ENCODE measurements around the gene PARP12.

The PARP12 gene

DNA sequence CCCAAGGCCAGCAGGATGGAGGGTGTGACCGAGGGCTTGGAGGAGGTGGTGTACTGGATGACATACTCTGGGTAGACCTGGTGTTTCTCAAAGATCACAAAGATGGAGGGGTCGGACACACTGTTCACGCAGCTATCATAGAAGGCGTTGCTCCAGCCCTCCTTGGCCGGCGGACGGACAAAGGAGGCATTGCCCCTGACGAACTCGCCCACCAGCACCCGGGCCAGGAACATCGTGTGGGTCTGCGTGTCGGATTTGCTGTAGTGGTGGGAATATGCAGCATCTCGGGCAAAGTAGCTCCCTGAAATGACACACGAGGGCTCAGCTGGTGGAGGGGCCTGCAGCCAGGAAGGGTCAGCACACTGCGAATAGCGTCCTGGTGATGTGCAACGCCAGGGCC, 38.2 kb downstream of the PARP12 start:
- ChIA-PET POLR2A (no interaction called here), CTCF (no interaction called here)
- Histone ChIP-seq H3K4me3 (ENCODE audit: low read depth, low read length) (no peak overlapping the region), H3K4me1 (ENCODE audit: control insufficient read depth, insufficient read depth, low read length) (no peaks in the 10 kb centered on the region), H3K9me3 (ENCODE audit: control insufficient read depth, insufficient read depth, low read depth, low read length) (no peaks in the 10 kb centered on the region), H3K36me3 (ENCODE audit: control insufficient read depth in 2 of 2, insufficient read depth in 1 of 2, low read length in 2 of 2) (no peaks in the 10 kb centered on the region), H3K27ac (ENCODE audit: extremely low read depth, low read depth, low read length) (no peak overlapping the region)
- TF ChIP-seq, protein P1, sequence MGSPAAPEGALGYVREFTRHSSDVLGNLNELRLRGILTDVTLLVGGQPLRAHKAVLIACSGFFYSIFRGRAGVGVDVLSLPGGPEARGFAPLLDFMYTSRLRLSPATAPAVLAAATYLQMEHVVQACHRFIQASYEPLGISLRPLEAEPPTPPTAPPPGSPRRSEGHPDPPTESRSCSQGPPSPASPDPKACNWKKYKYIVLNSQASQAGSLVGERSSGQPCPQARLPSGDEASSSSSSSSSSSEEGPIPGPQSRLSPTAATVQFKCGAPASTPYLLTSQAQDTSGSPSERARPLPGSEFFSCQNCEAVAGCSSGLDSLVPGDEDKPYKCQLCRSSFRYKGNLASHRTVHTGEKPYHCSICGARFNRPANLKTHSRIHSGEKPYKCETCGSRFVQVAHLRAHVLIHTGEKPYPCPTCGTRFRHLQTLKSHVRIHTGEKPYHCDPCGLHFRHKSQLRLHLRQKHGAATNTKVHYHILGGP (tag by site-specific recombination; IDR thresholded peaks at IDR 0.05) = no peak
- TF ChIP-seq ZFP41 (tag by site-specific recombination; IDR thresholded peaks at IDR 0.05; ENCODE audit: borderline replicate concordance) (no peak), ZNF600 (tag by site-specific recombination; IDR thresholded peaks at IDR 0.05) (0 out of 2 replicates have a peak, but pooled peaks have one; percentile 20), HOXA7 (CRISPR knock-in tag; IDR thresholded peaks at IDR 0.05; ENCODE audit: borderline replicate concordance) (no peak), ZFHX2 (tag by site-specific recombination; conservative IDR thresholded peaks at IDR 0.05) (no peak), ZNF24 (tag by site-specific recombination; IDR thresholded peaks at IDR 0.05) (no peak), PRDM1 (tag by site-specific recombination; IDR thresholded peaks at IDR 0.05) (no peak)

DNA sequence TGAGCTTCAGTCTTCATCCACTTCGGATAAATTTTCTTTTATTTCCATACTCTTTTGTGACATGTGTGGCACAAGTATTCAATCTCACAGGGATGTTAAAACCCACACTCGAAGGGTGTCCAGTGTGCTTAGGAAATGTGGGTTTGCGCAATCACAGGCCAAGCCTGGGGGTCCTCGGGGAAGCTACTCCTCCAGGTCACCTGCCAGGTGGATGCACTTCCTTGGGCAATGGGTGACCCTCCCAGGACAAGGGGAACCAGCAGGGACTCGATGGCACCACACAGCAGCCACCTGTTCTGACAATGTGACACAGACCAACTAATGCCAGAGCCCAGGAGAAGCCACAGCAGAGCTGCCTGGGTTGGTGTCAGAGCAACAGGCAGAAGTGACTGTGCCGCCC, 39.0 kb downstream of the PARP12 start:
- Histone ChIP-seq H3K4me1 (ENCODE audit: control insufficient read depth, insufficient read depth, low read length) (no peaks in the 10 kb centered on the region), H3K9me3 (ENCODE audit: control insufficient read depth, insufficient read depth, low read depth, low read length) (no peaks in the 10 kb centered on the region), H3K4me3 (ENCODE audit: low read depth, low read length) (no peak overlapping the region), H3K36me3 (ENCODE audit: control insufficient read depth in 2 of 2, insufficient read depth in 1 of 2, low read length in 2 of 2) (no peaks in the 10 kb centered on the region), H3K27ac (ENCODE audit: extremely low read depth, low read depth, low read length) (no peak overlapping the region)
- ChIA-PET POLR2A (no interaction called here), CTCF (no interaction called here)
- TF ChIP-seq ZFP41 (tag by site-specific recombination; IDR thresholded peaks at IDR 0.05; ENCODE audit: borderline replicate concordance) (no peak), SCRT2 (tag by site-specific recombination; IDR thresholded peaks at IDR 0.05) (peak; percentile 45; the same call in 1 of the 2 replicates)

DNA sequence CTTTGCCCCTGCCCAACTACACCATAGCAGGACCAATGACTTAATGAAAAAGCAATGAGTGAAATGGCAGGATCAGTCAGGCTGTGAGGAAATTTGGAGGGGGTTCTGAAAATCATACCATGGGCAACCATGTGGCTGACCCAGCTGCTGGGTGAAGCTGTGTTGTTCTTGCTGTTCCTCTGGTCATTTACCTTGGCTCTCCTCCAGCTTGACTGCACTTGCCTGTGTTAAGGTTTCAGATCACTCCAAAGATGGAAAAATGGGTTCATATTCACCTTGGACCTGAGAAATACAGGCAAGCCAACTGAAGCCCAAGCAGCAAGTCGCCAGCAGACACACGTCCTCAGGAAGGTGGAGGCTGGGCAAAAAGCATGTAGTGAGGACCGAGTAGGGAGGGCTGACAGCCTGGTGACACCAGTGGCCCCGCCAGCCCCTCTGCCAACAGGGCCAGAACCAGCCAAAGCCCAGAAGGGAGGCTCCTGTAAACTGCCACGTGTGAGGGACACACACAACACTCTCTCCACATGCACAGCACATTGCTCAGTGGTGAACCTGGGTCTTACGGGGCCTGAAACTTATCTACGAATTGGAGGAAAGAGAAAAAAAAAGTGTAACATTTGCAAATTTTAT, 40.1 kb downstream of the PARP12 start:
- ChIA-PET POLR2A (no interaction called here), CTCF (no interaction called here)
- H3K4me1 ChIP-seq (ENCODE audit: control insufficient read depth, insufficient read depth, low read length) = no peaks in the 10 kb centered on the region
- no peak overlapping the region for H3K27ac ChIP-seq (ENCODE audit: extremely low read depth, low read depth, low read length)
- TF ChIP-seq ZNF777 (tag by site-specific recombination; IDR thresholded peaks at IDR 0.05; ENCODE audit: borderline replicate concordance) (no peak), ZNF24 (tag by site-specific recombination; IDR thresholded peaks at IDR 0.05) (no peak), ZNF521 (tag by site-specific recombination; IDR thresholded peaks at IDR 0.05) (no peak), YY2 (tag by site-specific recombination; IDR thresholded peaks at IDR 0.05) (no peak), GLIS1 (tag by site-specific recombination; IDR thresholded peaks at IDR 0.05) (no peak), PRDM1 (tag by site-specific recombination; IDR thresholded peaks at IDR 0.05) (no peak), ZNF701 (tag by site-specific recombination; IDR thresholded peaks at IDR 0.05) (no peak)
- TF ChIP-seq, protein P2, sequence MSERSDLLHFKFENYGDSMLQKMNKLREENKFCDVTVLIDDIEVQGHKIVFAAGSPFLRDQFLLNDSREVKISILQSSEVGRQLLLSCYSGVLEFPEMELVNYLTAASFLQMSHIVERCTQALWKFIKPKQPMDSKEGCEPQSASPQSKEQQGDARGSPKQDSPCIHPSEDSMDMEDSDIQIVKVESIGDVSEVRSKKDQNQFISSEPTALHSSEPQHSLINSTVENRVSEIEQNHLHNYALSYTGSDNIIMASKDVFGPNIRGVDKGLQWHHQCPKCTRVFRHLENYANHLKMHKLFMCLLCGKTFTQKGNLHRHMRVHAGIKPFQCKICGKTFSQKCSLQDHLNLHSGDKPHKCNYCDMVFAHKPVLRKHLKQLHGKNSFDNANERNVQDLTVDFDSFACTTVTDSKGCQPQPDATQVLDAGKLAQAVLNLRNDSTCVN (tag by site-specific recombination; optimal IDR thresholded peaks at IDR 0.05) = no peak
- TF ChIP-seq, protein P3, sequence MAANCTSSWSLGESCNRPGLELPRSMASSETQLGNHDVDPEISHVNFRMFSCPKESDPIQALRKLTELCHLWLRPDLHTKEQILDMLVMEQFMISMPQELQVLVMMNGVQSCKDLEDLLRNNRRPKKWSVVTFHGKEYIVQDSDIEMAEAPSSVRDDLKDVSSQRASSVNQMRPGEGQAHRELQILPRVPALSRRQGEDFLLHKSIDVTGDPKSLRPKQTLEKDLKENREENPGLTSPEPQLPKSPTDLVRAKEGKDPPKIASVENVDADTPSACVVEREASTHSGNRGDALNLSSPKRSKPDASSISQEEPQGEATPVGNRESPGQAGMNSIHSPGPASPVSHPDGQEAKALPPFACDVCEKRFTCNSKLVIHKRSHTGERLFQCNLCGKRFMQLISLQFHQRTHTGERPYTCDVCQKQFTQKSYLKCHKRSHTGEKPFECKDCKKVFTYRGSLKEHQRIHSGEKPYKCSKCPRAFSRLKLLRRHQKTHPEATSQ (tag by site-specific recombination; IDR thresholded peaks at IDR 0.05) = no peak
- TF ChIP-seq, protein P4, sequence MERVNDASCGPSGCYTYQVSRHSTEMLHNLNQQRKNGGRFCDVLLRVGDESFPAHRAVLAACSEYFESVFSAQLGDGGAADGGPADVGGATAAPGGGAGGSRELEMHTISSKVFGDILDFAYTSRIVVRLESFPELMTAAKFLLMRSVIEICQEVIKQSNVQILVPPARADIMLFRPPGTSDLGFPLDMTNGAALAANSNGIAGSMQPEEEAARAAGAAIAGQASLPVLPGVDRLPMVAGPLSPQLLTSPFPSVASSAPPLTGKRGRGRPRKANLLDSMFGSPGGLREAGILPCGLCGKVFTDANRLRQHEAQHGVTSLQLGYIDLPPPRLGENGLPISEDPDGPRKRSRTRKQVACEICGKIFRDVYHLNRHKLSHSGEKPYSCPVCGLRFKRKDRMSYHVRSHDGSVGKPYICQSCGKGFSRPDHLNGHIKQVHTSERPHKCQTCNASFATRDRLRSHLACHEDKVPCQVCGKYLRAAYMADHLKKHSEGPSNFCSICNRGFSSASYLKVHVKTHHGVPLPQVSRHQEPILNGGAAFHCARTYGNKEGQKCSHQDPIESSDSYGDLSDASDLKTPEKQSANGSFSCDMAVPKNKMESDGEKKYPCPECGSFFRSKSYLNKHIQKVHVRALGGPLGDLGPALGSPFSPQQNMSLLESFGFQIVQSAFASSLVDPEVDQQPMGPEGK (tag by site-specific recombination; IDR thresholded peaks at IDR 0.05) = no peak
- TF ChIP-seq, protein P5, sequence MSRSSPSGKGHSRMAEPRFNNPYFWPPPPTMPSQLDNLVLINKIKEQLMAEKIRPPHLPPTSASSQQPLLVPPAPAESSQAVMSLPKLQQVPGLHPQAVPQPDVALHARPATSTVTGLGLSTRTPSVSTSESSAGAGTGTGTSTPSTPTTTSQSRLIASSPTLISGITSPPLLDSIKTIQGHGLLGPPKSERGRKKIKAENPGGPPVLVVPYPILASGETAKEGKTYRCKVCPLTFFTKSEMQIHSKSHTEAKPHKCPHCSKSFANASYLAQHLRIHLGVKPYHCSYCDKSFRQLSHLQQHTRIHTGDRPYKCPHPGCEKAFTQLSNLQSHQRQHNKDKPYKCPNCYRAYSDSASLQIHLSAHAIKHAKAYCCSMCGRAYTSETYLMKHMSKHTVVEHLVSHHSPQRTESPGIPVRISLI (tag by site-specific recombination; IDR thresholded peaks at IDR 0.05) = no peak
- H3K36me3 ChIP-seq (ENCODE audit: control insufficient read depth in 2 of 2, insufficient read depth in 1 of 2, low read length in 2 of 2) = no peaks in the 10 kb centered on the region
- no peaks in the 10 kb centered on the region for H3K9me3 ChIP-seq (ENCODE audit: control insufficient read depth, insufficient read depth, low read depth, low read length)
- H3K4me3 ChIP-seq (ENCODE audit: low read depth, low read length) = no peak overlapping the region

All from HEK293 (cell line).